ENCODE results near the gene MLLT3. TPM values are rescaled to one million over a fixed set of nuclear protein-coding genes. Genes with fewer than 3 reads are reported as not detected.
"Not testable (repeated sequence)": the region's sequence is repeated elsewhere in the genome, so short reads cannot be mapped to it uniquely, and the experiment has no call there.

The MLLT3 gene
- total and polyA plus RNA-seq, 10 donors: 2.8 to 15.2 (median 10.6) TPM

DNA sequence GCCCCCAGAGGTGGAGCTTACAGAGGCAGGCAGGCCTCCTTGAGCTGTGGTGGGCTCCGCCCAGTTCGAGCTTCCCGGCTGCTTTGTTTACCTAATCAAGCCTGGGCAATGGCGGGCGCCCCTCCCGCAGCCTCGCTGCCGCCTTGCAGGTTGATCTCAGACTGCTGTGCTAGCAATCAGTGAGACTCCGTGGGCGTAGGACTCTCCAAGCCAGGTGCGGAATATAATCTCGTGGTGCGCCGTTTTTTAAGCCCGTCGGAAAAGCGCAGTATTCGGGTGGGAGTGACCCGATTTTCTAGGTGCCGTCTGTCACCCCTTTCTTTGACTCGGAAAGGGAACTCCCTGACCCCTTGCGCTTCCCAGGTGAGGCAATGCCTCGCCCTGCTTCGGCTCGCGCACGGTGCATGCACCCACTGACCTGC is 36.0 kb upstream of the MLLT3 start:
- H3K27me3 ChIP-seq (replicated peaks in 1 of 7); intact Hi-C loops (cut with DNase I; ENCODE audit: low total_unique reads); H3K36me3 ChIP-seq; H3K9me3 ChIP-seq: not testable (repeated sequence)
- H3K4me1 ChIP-seq: peaks cover 0 to 18% (median 4%) of the 10 kb centered on the region in 6 donors
- peak overlapping the region; percentile 5 to 72 (median 43) for H3K4me3 ChIP-seq
- H3K27ac ChIP-seq: peak overlapping the region in 5 of 8 donors; percentile 33 to 74 (median 51)
- WGBS, 5 donors: 49 to 89% (median 73%) methylated on average over 14 to 27 of the region's 27 CpGs
- peak in 2 of 3 donors; percentile 39 to 52 for TF ChIP-seq POLR2AphosphoS5 (IDR thresholded peaks at IDR 0.05)
- peak; percentile 79 for DNase-seq

- WGBS, 5 donors: 48 to 77% (median 57%) methylated on average over 4 of the region's 4 CpGs
- Histone ChIP-seq H3K27me3 (replicated peaks in 1 of 7) (no peaks in the 10 kb centered on the region), H3K4me1 (no peaks in the 10 kb centered on the region), H3K27ac (no peak overlapping the region), H3K36me3 (no peaks in the 10 kb centered on the region), H3K9me3 (no peaks in the 10 kb centered on the region), H3K4me3 (no peak overlapping the region)
- intact Hi-C loops (cut with DNase I; ENCODE audit: low total_unique reads): no loop called here
- no peak for TF ChIP-seq POLR2A (IDR thresholded peaks at IDR 0.05)
- no peak for TF ChIP-seq POLR2AphosphoS5 (IDR thresholded peaks at IDR 0.05)
- TF ChIP-seq CTCF (IDR thresholded peaks at IDR 0.05 in 8 of 11, conservative IDR thresholded peaks at IDR 0.05 in 3 of 11): no peak
- DNase-seq: no peak
Measured at GRCh38 chr9:20651939-20652338, 29.6 kb upstream of the MLLT3 start.

GRCh38 chr9:20650750-20651299 is 28.5 kb upstream of the MLLT3 start:
- H3K36me3 ChIP-seq: no peaks in the 10 kb centered on the region
- H3K27ac ChIP-seq: no peak overlapping the region
- no peaks in the 10 kb centered on the region for H3K4me1 ChIP-seq
- no peaks in the 10 kb centered on the region for H3K9me3 ChIP-seq
- H3K27me3 ChIP-seq (replicated peaks in 1 of 7): peaks cover 0 to 8% (median 0%) of the 10 kb centered on the region in 7 donors
- no peak for DNase-seq
- intact Hi-C loops (cut with DNase I; ENCODE audit: low total_unique reads): no loop called here
- TF ChIP-seq POLR2A (IDR thresholded peaks at IDR 0.05) (no peak), POLR2AphosphoS5 (IDR thresholded peaks at IDR 0.05) (no peak), CTCF (IDR thresholded peaks at IDR 0.05 in 8 of 11, conservative IDR thresholded peaks at IDR 0.05 in 3 of 11) (no peak)
- WGBS, 5 donors: 79 to 93% (median 87%) methylated on average over 4 of the region's 4 CpGs
- no peak overlapping the region for H3K4me3 ChIP-seq

DNA sequence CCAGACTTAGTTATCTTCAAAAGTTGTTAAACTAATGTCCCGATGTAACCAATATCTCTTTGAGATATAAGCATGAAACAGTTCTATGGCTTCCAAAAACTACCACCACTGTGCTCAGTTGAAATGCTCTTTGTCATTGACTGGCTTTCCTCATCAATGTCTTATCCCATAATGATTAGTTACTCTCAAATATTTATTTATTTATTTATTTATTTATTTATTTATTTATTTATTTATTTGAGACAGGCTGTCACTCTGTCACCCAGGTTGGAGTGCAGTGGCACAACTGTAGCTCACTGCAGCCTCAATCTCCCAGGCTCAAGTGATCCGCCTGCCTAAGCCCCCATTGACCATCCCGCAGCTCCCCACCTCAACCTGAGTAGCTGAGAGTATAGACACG is 28.0 kb upstream of the MLLT3 start:
- no peak overlapping the region for H3K4me3 ChIP-seq

More for the DNA sequence above, 28.0 kb upstream of the MLLT3 start:
- Histone ChIP-seq H3K36me3 (no peaks in the 10 kb centered on the region), H3K27me3 (replicated peaks in 1 of 7) (peaks cover 0 to 8% (median 0%) of the 10 kb centered on the region in 7 donors), H3K27ac (no peak overlapping the region), H3K4me1 (no peaks in the 10 kb centered on the region), H3K9me3 (no peaks in the 10 kb centered on the region)
- intact Hi-C loops (cut with DNase I; ENCODE audit: low total_unique reads): no loop called here
- WGBS, 5 donors: 93 to 99% (median 96%) methylated on average over 4 of the region's 4 CpGs
- DNase-seq: no peak
- TF ChIP-seq CTCF (IDR thresholded peaks at IDR 0.05 in 8 of 11, conservative IDR thresholded peaks at IDR 0.05 in 3 of 11): no peak
- TF ChIP-seq POLR2AphosphoS5 (IDR thresholded peaks at IDR 0.05): no peak
- TF ChIP-seq POLR2A (IDR thresholded peaks at IDR 0.05): no peak

Data from spleen (tissue), 11 donors.